Activated naive CD4-positive, alpha-beta T cell treated with anti-CD3 and anti-CD28 coated beads for 36 hours (primary cell): ENCODE data around the gene OSGIN1. TPM values are rescaled to one million over a fixed set of nuclear protein-coding genes. Genes with fewer than 3 reads are reported as not detected.

Experiments
- CTCF ChIA-PET: fragments of 350-600 bp; sonication (Branson Sonifier 250); formaldehyde crosslinking; loops from one replicate; lab custom pipeline; 2021; ENCODE audit warnings: antibody characterized with exemption; lab: Charles Lee
- DNase-seq: peaks from one replicate; pipeline ENCODE4 v3.0.0-alpha.2; 2020
- H3K27ac Mint-ChIP-seq: one replicate; pipeline ENCODE4 v1.8.0; 2021; ENCODE audit warnings: mild to moderate bottlenecking, mixed read lengths
- H3K27me3 Mint-ChIP-seq: one replicate; pipeline ENCODE4 v1.8.0; 2021; ENCODE audit warnings: low read depth, mixed read lengths
- H3K36me3 Mint-ChIP-seq: one replicate; pipeline ENCODE4 v1.8.0; 2021; ENCODE audit warnings: low read depth, mixed read lengths
- H3K4me1 Mint-ChIP-seq: one replicate; pipeline ENCODE4 v1.8.0; 2021; ENCODE audit warnings: low read depth, mixed read lengths
- H3K4me3 Mint-ChIP-seq: one replicate; pipeline ENCODE4 v1.8.0; 2021; ENCODE audit warnings: mild to moderate bottlenecking, moderate library complexity, mixed read lengths
- H3K9me3 Mint-ChIP-seq: one replicate; pipeline ENCODE4 v1.8.0; 2021; ENCODE audit warnings: mixed read lengths
- intact Hi-C: fragments of 100-400 bp; cut with micrococcal nuclease; formaldehyde crosslinking; loops from one replicate; pipeline ENCODE4 v1.15.1; 2023
- total RNA-seq, 2 experiments: library from RNA; stranded (reverse); gene quantifications; one replicate each; pipeline ENCODE4 v1.2.3, GENCODE V29; 2021

The OSGIN1 gene, protein sequence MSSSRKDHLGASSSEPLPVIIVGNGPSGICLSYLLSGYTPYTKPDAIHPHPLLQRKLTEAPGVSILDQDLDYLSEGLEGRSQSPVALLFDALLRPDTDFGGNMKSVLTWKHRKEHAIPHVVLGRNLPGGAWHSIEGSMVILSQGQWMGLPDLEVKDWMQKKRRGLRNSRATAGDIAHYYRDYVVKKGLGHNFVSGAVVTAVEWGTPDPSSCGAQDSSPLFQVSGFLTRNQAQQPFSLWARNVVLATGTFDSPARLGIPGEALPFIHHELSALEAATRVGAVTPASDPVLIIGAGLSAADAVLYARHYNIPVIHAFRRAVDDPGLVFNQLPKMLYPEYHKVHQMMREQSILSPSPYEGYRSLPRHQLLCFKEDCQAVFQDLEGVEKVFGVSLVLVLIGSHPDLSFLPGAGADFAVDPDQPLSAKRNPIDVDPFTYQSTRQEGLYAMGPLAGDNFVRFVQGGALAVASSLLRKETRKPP
- under 1 TPM; 0.47 to 0.86 TPM for total RNA-seq

DNA sequence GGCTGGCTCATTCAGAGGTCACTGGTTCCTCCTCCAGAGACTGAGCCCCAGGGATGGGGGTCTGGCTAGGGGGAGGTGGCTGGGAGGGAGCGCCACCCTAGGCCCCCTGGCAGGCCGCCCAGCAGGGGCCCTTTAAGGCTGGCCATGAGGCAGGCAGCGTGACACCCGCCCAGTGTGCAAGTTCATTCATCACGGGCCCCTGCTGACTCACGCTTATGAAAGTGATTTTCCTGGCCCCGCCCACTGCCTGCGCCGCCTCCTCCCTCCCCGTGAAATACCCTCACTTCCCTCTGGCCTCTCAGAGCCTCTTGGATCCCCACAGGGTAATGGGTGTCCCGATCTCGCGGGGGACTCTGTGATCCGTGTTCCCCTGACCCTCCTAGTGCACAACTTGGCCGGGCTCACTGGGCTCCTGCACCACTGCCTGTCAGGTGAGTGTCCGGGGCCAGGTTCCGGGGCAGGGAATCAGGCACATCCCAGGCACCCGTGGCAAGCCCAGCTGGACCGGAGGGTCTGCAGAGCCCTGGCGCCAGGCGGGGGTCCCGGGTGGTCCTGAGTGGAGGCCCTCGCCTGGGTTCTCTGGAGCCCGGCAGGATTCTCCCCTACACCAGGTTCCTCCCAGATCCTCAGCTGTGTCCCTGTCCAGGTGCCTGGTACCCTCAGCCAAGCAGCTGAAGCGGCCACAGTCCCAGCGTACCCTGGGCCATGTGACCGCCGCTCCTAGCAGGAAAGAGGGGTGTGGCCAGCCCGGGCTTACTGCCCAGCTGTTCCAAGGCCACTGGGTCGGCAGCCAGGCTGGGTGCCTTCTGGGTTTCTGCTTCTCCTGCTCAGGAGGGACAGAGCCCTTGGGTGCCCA, at the start of gene OSGIN1:
TSS of gene OSGIN1 (plus strand) at position 301 of the 856 bp plus-strand sequence. CDS start 4,432 bp downstream, outside the sequence.
- H3K27ac Mint-ChIP-seq = no peak within 1 kb of the TSS
- peak within 1 kb of the TSS; percentile 62 for H3K4me3 Mint-ChIP-seq

DNA sequence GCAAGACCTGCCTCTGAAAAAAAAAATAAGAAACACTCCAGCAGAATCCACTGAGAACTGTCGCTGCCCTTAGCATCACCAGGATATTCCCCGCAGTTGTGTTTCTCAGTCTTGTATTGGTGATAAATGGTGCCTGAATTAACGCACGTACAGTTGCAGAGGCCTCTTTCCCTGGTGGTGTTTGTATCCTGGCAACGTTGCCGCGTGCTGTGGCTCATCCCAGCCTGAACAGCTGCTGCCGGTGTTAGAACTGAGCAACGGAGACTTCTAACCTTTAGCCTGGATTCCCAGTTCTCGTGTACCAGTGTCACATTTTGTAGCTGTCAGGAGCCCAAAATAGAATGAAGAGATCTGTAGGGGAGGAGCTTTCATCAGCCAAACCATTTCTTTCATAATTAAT, 49.3 kb upstream of the OSGIN1 start:
- CTCF ChIA-PET = no interaction called here
- H3K36me3 Mint-ChIP-seq = no peaks in the 10 kb centered on the region
- no peaks in the 10 kb centered on the region for H3K27me3 Mint-ChIP-seq
- no peak overlapping the region for H3K4me3 Mint-ChIP-seq
- H3K4me1 Mint-ChIP-seq = peaks cover 15% of the 10 kb centered on the region
- no peak overlapping the region for H3K27ac Mint-ChIP-seq
- H3K9me3 Mint-ChIP-seq = no peaks in the 10 kb centered on the region
- intact Hi-C loops = no loop called here
- DNase-seq = no peak

More for the DNA sequence above, at the start of gene OSGIN1:
- peak; percentile 95 for DNase-seq
- Mint-ChIP-seq H3K4me1 (peaks cover 16% of the 10 kb centered on the region), H3K9me3 (no peaks in the 10 kb centered on the region), H3K27me3 (peaks cover 28% of the 10 kb centered on the region), H3K36me3 (no peaks in the 10 kb centered on the region)
- CTCF ChIA-PET = interaction anchor here (0.9 to 7.6 kb wide), 6 partner anchors 24 to 203 kb away, joined by 3 to 90 read pairs (median 4); no protein-coding TSS in a partner anchor
- intact Hi-C loops = loop anchor here (1.0 to 10.0 kb wide), 4 partner anchors 27 to 782 kb away; partner anchors contain the start of gene MLYCD

DNA sequence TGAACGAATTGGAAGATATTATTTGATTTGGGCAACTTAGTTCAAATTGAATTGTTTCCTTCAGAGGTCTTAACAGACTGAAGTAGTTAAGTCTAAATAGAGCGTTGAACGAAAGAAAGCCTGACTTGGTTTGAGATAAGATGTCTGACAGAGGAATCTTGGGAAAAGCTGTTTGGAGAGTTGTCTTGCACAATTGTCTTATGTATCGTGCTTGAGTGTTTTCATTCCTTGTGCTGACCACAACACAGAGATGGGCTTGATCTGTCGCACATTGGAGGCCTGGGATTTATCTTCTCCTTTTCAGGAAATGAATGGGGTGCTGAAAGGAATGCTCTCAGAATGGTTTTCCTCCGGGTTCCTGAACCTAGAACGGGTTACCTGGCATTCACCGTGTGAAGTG, 46.4 kb upstream of the OSGIN1 start:
- Mint-ChIP-seq H3K4me3 (no peak overlapping the region), H3K9me3 (no peaks in the 10 kb centered on the region), H3K36me3 (peaks cover 2% of the 10 kb centered on the region), H3K27me3 (no peaks in the 10 kb centered on the region), H3K27ac (no peak overlapping the region), H3K4me1 (peaks cover 3% of the 10 kb centered on the region)
- CTCF ChIA-PET = no interaction called here
- DNase-seq = no peak
- intact Hi-C loops = no loop called here

DNA sequence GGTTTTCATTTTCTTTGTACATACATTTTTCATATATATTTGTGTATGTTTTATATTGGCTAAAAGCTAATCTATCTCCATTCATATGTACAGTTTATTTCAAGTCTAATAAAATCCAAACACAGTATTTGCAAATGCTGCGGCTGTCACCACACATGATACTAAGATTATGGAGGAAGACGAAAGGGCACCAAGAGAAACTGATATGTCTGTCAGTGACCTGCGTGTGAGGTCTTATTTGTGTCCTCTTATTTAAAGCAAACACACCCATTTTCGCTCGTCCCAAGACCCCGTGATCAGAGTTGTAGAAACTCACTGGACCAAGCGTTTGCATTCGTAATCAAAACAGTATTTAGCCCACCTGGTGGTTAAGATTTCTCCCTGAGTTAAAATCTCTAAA, 45.9 kb upstream of the OSGIN1 start:
- Mint-ChIP-seq H3K4me1 (peaks cover 3% of the 10 kb centered on the region), H3K36me3 (peaks cover 4% of the 10 kb centered on the region), H3K27ac (no peak overlapping the region), H3K27me3 (no peaks in the 10 kb centered on the region), H3K4me3 (no peak overlapping the region), H3K9me3 (no peaks in the 10 kb centered on the region)
- intact Hi-C loops = no loop called here
- DNase-seq = no peak
- CTCF ChIA-PET = no interaction called here

DNA sequence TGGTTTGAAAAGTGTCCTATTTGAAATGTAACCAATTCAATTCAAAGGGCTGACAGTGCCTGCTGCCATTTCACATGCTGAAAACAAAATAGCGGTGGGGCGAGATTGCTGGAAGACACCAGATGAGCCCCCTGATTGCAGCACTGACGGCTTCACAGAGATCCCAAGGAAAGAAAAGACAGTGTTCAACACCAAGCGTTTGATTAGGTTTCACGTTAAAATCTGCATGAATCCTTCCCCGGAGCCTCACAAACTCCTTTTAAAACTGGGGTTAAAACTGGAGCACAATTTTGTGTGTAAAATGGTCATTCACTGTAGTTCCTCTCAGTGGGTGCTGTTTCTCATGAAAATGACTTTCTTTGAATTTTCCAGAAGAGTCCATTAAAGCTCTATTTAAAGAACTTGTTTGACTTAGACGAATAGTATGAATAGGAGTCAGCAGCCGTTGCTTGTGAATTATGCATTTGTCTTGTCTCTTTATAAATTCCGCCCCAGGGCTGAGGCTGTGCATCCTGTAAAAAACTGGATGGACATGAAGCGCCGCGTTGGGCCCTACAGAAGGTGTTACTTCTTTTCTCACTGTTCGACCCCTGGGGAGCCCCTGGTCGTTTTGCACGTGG, 45.3 kb upstream of the OSGIN1 start:
- H3K36me3 Mint-ChIP-seq = peaks cover 6% of the 10 kb centered on the region
- no peak overlapping the region for H3K4me3 Mint-ChIP-seq
- no peaks in the 10 kb centered on the region for H3K27me3 Mint-ChIP-seq
- H3K4me1 Mint-ChIP-seq = peaks cover 2% of the 10 kb centered on the region
- DNase-seq = no peak
- no peaks in the 10 kb centered on the region for H3K9me3 Mint-ChIP-seq
- CTCF ChIA-PET = no interaction called here
- no peak overlapping the region for H3K27ac Mint-ChIP-seq
- intact Hi-C loops = no loop called here

DNA sequence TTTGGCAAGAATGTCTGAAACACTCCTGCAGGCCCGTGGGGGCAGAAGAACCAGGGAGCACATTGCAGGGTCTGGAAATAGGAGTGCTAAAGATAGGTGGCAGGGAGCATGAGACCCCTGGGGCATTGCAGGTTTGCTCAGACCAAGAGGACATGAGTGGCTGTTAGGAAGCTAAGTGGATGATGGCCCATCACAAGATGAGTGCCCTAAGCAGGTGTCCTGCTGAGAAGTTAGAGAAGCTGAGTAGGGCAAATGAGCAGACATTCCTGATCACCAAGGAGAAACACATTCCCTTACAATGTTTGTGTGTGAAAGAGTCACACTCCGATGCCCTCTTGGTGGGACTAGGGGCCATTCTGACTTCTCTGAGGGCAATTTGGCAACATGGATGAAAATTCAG, 44.2 kb upstream of the OSGIN1 start:
- intact Hi-C loops = no loop called here
- no peak overlapping the region for H3K4me3 Mint-ChIP-seq
- H3K4me1 Mint-ChIP-seq = no peaks in the 10 kb centered on the region
- H3K27ac Mint-ChIP-seq = no peak overlapping the region
- H3K9me3 Mint-ChIP-seq = no peaks in the 10 kb centered on the region
- CTCF ChIA-PET = no interaction called here
- DNase-seq = no peak
- H3K36me3 Mint-ChIP-seq = peaks cover 6% of the 10 kb centered on the region
- H3K27me3 Mint-ChIP-seq = no peaks in the 10 kb centered on the region

DNA sequence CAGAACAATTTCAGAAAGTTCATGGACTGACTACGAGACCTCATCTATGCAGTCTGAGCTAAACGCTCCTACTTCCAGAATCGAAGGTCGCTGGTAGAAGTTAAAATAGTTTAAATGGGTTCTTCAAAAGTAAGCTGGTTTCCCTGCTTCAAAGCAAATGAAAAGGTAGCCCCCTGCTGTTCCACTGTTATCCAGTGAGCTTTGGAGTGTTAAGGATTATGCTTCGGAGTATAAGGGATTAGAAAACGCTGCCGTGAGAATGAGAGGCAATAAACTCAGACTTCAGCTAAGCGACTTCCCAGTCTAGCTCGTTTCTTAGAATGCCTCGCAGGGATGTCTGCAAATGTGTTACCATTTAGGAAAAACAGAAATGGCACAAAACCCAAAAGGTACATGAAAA, 41.8 kb upstream of the OSGIN1 start:
- DNase-seq = no peak
- peaks cover 14% of the 10 kb centered on the region for H3K36me3 Mint-ChIP-seq
- no peaks in the 10 kb centered on the region for H3K9me3 Mint-ChIP-seq
- H3K4me3 Mint-ChIP-seq = no peak overlapping the region
- no peaks in the 10 kb centered on the region for H3K4me1 Mint-ChIP-seq
- H3K27ac Mint-ChIP-seq = no peak overlapping the region
- H3K27me3 Mint-ChIP-seq = no peaks in the 10 kb centered on the region
- CTCF ChIA-PET = interaction anchor here (1.0 kb wide), 1 partner anchor 46 kb away, joined by 3 read pairs; no protein-coding TSS in a partner anchor
- intact Hi-C loops = no loop called here

DNA sequence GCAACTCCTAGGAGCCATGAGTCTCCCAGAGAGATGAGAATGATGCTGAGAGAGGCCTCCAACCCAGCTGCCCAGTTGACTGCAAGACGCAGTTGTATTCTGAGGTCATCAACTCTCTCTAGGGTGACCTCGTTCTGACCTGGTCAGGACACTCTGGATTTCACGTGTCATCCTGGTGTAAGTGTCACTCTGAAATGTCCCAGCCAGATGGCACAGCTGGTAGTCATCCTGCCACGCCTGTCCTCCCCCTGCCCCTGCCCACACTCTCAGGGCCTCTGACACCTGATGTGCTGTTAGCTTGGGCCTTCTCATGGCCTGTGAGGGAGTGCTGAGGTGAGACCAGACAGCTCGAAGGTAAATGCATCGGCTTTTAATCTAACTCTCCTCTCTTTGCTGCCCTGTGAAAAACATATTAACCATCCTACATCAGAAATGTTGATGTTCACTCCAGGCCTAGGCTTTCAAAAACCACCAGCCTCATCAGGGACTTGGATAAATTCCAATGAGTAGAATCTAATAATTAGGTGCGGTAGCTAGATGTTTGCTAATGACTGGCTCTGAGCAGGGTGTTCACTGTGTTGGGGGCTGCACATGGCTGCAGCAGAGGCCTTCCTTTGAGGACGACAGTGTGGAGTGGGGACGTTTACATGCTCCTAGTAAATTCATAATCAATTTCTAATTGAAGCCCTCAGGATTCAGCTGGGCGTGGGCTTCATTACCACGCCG, 40.4 kb upstream of the OSGIN1 start:
- no peak for DNase-seq
- Mint-ChIP-seq H3K36me3 (peaks cover 16% of the 10 kb centered on the region), H3K27ac (no peak overlapping the region), H3K9me3 (no peaks in the 10 kb centered on the region), H3K4me3 (no peak overlapping the region), H3K27me3 (no peaks in the 10 kb centered on the region), H3K4me1 (no peaks in the 10 kb centered on the region)
- CTCF ChIA-PET = interaction anchor here (1.0 kb wide), 2 partner anchors 14 to 44 kb away, joined by 3 read pairs; no protein-coding TSS in a partner anchor
- intact Hi-C loops = no loop called here

DNA sequence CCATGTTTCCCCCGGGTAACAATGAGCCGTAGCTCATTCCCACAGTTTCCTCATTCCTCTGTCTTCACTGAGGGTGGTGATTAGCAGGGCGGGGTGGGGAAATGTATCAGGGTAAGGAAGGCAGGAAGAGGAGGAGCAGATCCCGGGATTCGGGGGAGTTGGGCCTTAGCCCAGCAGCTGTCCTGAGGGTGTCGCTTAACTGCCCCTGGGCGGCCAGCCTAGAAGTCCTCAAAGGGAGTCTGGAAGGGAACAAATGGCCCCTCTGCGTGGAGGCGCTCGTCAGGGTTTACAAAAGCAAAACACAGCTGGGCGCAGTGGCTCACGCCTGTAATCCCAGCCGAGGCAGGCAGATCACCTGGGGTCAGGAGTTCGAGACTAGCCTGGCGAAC, 39.8 kb upstream of the OSGIN1 start:
- Mint-ChIP-seq H3K36me3 (peaks cover 16% of the 10 kb centered on the region), H3K4me1 (no peaks in the 10 kb centered on the region), H3K4me3 (no peak overlapping the region), H3K27me3 (no peaks in the 10 kb centered on the region), H3K27ac (no peak overlapping the region), H3K9me3 (no peaks in the 10 kb centered on the region)
- CTCF ChIA-PET = interaction anchor here (1.0 kb wide), 1 partner anchor 14 kb away, joined by 3 read pairs; no protein-coding TSS in a partner anchor
- no peak for DNase-seq
- intact Hi-C loops = no loop called here

DNA sequence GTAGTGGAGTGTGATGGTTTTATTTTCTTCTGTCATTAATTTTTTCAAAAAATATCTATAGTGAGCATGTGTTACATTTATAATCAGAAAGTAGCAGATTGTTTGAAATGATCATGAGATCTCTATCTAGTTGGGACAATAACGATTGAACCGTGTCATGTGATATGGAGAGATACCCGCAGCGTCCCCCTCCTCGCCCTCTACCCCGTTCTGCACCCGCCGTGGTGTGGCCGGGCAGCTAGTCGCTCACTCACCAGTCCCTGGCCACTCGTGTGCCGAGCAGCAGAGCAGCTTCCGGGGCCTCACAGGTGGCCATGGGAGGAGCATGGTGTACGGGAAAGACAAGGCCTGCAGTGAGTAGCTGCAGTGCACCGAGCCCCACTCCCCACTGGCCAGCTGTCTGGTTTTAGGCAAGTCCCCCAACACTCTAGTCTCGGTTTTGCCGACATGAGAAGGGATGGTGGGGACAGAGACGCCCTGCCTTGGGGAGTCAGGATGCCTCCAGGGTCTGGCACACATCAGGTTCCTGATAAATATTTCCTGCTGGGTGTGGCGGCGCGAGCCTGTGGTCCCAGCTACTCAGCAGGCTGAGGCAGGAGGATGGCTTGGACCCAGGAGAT, 38.8 kb upstream of the OSGIN1 start:
- peaks cover 16% of the 10 kb centered on the region for H3K36me3 Mint-ChIP-seq
- CTCF ChIA-PET = no interaction called here

DNA sequence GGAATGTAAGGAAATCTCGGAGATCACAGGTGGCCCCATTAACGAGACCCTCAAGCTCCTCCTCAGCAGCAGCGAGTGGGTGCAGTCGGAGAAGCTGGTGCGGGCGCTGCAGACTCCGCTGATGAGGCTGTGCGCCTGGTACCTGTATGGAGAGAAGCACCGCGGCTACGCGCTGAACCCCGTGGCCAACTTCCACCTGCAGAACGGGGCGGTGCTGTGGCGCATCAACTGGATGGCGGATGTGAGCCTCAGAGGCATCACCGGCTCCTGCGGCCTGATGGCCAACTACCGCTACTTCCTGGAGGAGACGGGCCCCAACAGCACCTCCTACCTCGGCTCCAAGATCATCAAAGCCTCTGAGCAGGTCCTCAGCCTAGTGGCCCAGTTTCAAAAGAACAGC, 38.0 kb upstream of the OSGIN1 start:
- CTCF ChIA-PET = no interaction called here
- H3K9me3 Mint-ChIP-seq = no peaks in the 10 kb centered on the region
- no peak overlapping the region for H3K27ac Mint-ChIP-seq
- H3K36me3 Mint-ChIP-seq = peaks cover 18% of the 10 kb centered on the region
- intact Hi-C loops = no loop called here
- no peaks in the 10 kb centered on the region for H3K4me1 Mint-ChIP-seq
- DNase-seq = no peak
- no peaks in the 10 kb centered on the region for H3K27me3 Mint-ChIP-seq
- no peak overlapping the region for H3K4me3 Mint-ChIP-seq

More for the DNA sequence above, 38.8 kb upstream of the OSGIN1 start:
- Mint-ChIP-seq H3K27ac (no peak overlapping the region), H3K9me3 (no peaks in the 10 kb centered on the region), H3K4me3 (no peak overlapping the region), H3K4me1 (no peaks in the 10 kb centered on the region), H3K27me3 (no peaks in the 10 kb centered on the region)
- intact Hi-C loops = no loop called here
- no peak for DNase-seq
